ENCODE data around the gene STK16. TPM values are rescaled to one million over a fixed set of nuclear protein-coding genes. Genes with fewer than 3 reads are reported as not detected.
A peak's percentile ranks its signal among the peaks of the same experiment; 100 is the strongest.

Gene STK16
- total and polyA plus RNA-seq, 2 of the 13 experiments (the other 11 are each of a cell fraction or from before 2014, with no cell fraction given) = 28.0 to 50.9 TPM

GRCh38 chr2:219279151-219279915 lies 34.1 kb downstream of the STK16 start, which contains the start of gene DNAJB2 (continued):
- peak; percentile 65; the same call in 1 of the 2 replicates for TF ChIP-seq ZNF503 (CRISPR knock-in tag; IDR thresholded peaks at IDR 0.05)
- TF ChIP-seq KLF11 (CRISPR knock-in tag; IDR thresholded peaks at IDR 0.05) = 0 out of 2 replicates have a peak, but pooled peaks have one; percentile 41
- TF ChIP-seq LBX2 (CRISPR knock-in tag; IDR thresholded peaks at IDR 0.05; ENCODE audit: borderline replicate concordance) = no peak
- TF ChIP-seq MAZ (IDR thresholded peaks at IDR 0.05; ENCODE audit: borderline replicate concordance, low read depth, low read length) = peak; percentile 98
- peak; percentile 99 for TF ChIP-seq MAZ (CRISPR knock-in tag; IDR thresholded peaks at IDR 0.05; ENCODE audit: low read depth)
- TF ChIP-seq ZNF83 (CRISPR knock-in tag; IDR thresholded peaks at IDR 0.05; ENCODE audit: borderline replicate concordance) = no peak
- TF ChIP-seq SIX4 (CRISPR knock-in tag; IDR thresholded peaks at IDR 0.05) = peak; percentile 62; the same call in 1 of the 2 replicates
- TF ChIP-seq ZNF281 (CRISPR knock-in tag; IDR thresholded peaks at IDR 0.05; ENCODE audit: borderline replicate concordance) = peak; percentile 78
- TF ChIP-seq ZXDC (CRISPR knock-in tag; IDR thresholded peaks at IDR 0.05) = peak; percentile 89
- 0 out of 2 replicates have a peak, but pooled peaks have one; percentile 43 for TF ChIP-seq ZBTB39 (CRISPR knock-in tag; IDR thresholded peaks at IDR 0.05)
- no peak for TF ChIP-seq ZNF343 (CRISPR knock-in tag; IDR thresholded peaks at IDR 0.05)
- no peak for TF ChIP-seq ZMYM2 (CRISPR knock-in tag; IDR thresholded peaks at IDR 0.05)
- no peak for TF ChIP-seq HOXA7 (CRISPR knock-in tag; IDR thresholded peaks at IDR 0.05)
- no peak for TF ChIP-seq ZNF33A (CRISPR knock-in tag; IDR thresholded peaks at IDR 0.05; ENCODE audit: borderline replicate concordance)
- TF ChIP-seq ZNF30 (CRISPR knock-in tag; IDR thresholded peaks at IDR 0.05) = no peak
- no peak for TF ChIP-seq ZNF678 (CRISPR knock-in tag; IDR thresholded peaks at IDR 0.05)
- TF ChIP-seq ZNF570 (CRISPR knock-in tag; IDR thresholded peaks at IDR 0.05; ENCODE audit: borderline replicate concordance) = no peak
- peak; percentile 59; the same call in 1 of the 2 replicates for TF ChIP-seq SRY (CRISPR knock-in tag; IDR thresholded peaks at IDR 0.05)
- TF ChIP-seq ZFY (CRISPR knock-in tag; IDR thresholded peaks at IDR 0.05) = peak; percentile 95
